ENCODE measurements around the gene EPC1. TPM values are rescaled to one million over a fixed set of nuclear protein-coding genes. Genes with fewer than 3 reads are reported as not detected.

The EPC1 gene
- total RNA-seq, 4 donors from 2014 or later, result 40.3 to 148 (median 62.2) TPM

GRCh38 chr10:32341596-32341995, 5.4 kb downstream of the EPC1 start:
- Histone ChIP-seq H3K27me3 (no peaks in the 10 kb centered on the region), H3K4me3 (no peak overlapping the region), H3K4me1 (peaks cover 46 to 89% (median 53%) of the 10 kb centered on the region in 4 donors), H3K9me3 (no peaks in the 10 kb centered on the region), H3K36me3 (no peaks in the 10 kb centered on the region), H3K27ac (no peak overlapping the region)
- in situ Hi-C loops (cut with MboI; ENCODE audit: low pct_ligation_motif_present in 1 of 4, low pct_unique_long_range_greater_than_20kb in 1 of 4, low sequenced_read_pairs in 3 of 4), result loop anchor here in 3 of 4 donors (5.0 to 10.0 kb wide), 3 partner anchors 84 to 287 kb away; partner anchors contain the start of gene KIF5B (in 1 of the 3)
- no peak for DNase-seq
- 80 to 84% methylated on average over 1 of the region's 1 CpG for WGBS, 2 donors (ENCODE audit: low coverage in 1 of 2)
- intact Hi-C loops (cut with DNase I; ENCODE audit: low total_unique reads), result loop anchor here (10.0 kb wide), 1 partner anchor 287 kb away; the partner anchor contains the start of gene KIF5B
- TF ChIP-seq POLR2AphosphoS5 (IDR thresholded peaks at IDR 0.05) (no peak), EP300 (IDR thresholded peaks at IDR 0.05; ENCODE audit: low read depth) (no peak), POLR2A (IDR thresholded peaks at IDR 0.05) (no peak), CTCF (IDR thresholded peaks at IDR 0.05) (no peak)

DNA sequence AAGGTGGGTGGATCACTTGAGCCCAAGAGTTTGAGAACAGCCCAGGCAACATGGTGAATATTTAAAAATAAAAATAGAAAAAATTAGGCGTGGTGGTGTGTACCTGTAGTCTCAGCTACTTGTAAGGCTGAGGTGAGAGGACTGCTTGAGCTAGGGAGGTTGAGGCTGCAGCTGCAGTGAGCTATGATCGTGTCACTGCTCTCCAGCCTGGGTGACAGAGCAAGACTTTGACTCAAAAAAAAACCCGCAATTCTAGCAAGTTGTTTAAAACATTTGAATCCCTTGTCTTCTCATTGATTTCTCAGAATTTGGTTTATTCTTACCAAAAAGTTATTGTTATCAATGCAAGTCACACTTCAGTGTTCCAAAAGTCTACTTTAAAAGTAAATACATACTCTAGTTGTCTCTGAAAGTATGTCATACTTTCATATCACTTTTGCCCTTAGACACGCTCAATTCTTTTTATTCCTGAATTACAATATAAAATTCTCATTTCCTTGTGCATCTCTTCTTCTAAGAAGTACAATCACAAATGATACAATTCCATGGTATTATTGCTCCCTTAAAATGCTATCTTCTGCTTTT, 6.3 kb downstream of the EPC1 start:
- Histone ChIP-seq H3K36me3 (no peaks in the 10 kb centered on the region), H3K27me3 (no peaks in the 10 kb centered on the region), H3K4me1 (peaks cover 50 to 96% (median 56%) of the 10 kb centered on the region in 4 donors), H3K9me3 (no peaks in the 10 kb centered on the region), H3K4me3 (no peak overlapping the region), H3K27ac (no peak overlapping the region)
- DNase-seq, result no peak
- TF ChIP-seq POLR2AphosphoS5 (IDR thresholded peaks at IDR 0.05) (no peak), CTCF (IDR thresholded peaks at IDR 0.05) (no peak), POLR2A (IDR thresholded peaks at IDR 0.05) (no peak), EP300 (IDR thresholded peaks at IDR 0.05; ENCODE audit: low read depth) (no peak)
- in situ Hi-C loops (cut with MboI; ENCODE audit: low pct_ligation_motif_present in 1 of 4, low pct_unique_long_range_greater_than_20kb in 1 of 4, low sequenced_read_pairs in 3 of 4) (loop anchor here in 3 of 4 donors (5.0 to 10.0 kb wide), 3 partner anchors 83 to 286 kb away; partner anchors contain the start of gene KIF5B (in 1 of the 3)), intact Hi-C loops (cut with DNase I; ENCODE audit: low total_unique reads) (loop anchor here (10.0 kb wide), 1 partner anchor 286 kb away; the partner anchor contains the start of gene KIF5B)
- 44 to 50% methylated on average over 4 of the region's 4 CpGs for WGBS, 2 donors (ENCODE audit: low coverage in 1 of 2)

- DNase-seq, result no peak
- Histone ChIP-seq H3K4me1 (peaks cover 55 to 97% (median 56%) of the 10 kb centered on the region in 4 donors), H3K36me3 (no peaks in the 10 kb centered on the region), H3K27me3 (no peaks in the 10 kb centered on the region), H3K9me3 (no peaks in the 10 kb centered on the region), H3K27ac (no peak overlapping the region), H3K4me3 (no peak overlapping the region)
- intact Hi-C loops (cut with DNase I; ENCODE audit: low total_unique reads) (no loop called here), in situ Hi-C loops (cut with MboI; ENCODE audit: low pct_ligation_motif_present in 1 of 4, low pct_unique_long_range_greater_than_20kb in 1 of 4, low sequenced_read_pairs in 3 of 4) (no loop called here)
- WGBS, 2 donors (ENCODE audit: low coverage in 1 of 2), result 91% methylated on average over 3 of the region's 3 CpGs; no CpG with 5 or more reads in 1 of the 2 donors
- TF ChIP-seq POLR2AphosphoS5 (IDR thresholded peaks at IDR 0.05), result no peak
- no peak for TF ChIP-seq POLR2A (IDR thresholded peaks at IDR 0.05)
- TF ChIP-seq EP300 (IDR thresholded peaks at IDR 0.05; ENCODE audit: low read depth), result no peak
- TF ChIP-seq CTCF (IDR thresholded peaks at IDR 0.05), result no peak
Measured at GRCh38 chr10:32338262-32338661, 8.7 kb downstream of the EPC1 start.

DNA sequence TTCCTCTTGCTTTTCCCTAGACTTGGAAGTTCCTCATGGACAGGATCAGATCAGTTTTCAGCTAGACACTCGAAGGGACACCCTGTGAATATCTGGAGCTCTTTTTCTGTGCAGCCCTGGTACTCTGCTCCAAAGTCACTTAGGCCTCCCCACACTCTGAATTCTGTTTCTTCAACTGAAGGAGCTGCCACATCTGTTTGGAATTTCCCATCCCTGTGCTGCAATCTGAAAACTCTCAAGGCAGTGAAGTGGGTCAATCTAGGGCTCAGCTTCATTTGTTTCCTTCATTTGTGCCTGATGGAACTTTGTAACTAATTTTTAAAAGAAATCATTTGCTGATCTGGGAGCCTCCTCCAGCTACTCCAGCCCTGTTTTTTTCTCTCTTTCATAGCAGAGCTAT, 9.6 kb downstream of the EPC1 start:
- H3K36me3 ChIP-seq, result no peaks in the 10 kb centered on the region
- 96% methylated on average over 1 of the region's 1 CpG; no CpG with 5 or more reads in 1 of the 2 donors for WGBS, 2 donors (ENCODE audit: low coverage in 1 of 2)
- no peak overlapping the region for H3K4me3 ChIP-seq
- H3K27ac ChIP-seq, result no peak overlapping the region
- TF ChIP-seq POLR2AphosphoS5 (IDR thresholded peaks at IDR 0.05) (no peak), CTCF (IDR thresholded peaks at IDR 0.05) (no peak), POLR2A (IDR thresholded peaks at IDR 0.05) (no peak), EP300 (IDR thresholded peaks at IDR 0.05; ENCODE audit: low read depth) (no peak)
- no peaks in the 10 kb centered on the region for H3K9me3 ChIP-seq
- intact Hi-C loops (cut with DNase I; ENCODE audit: low total_unique reads), result no loop called here
- H3K4me1 ChIP-seq, result peaks cover 58 to 97% (median 61%) of the 10 kb centered on the region in 4 donors
- DNase-seq, result no peak
- in situ Hi-C loops (cut with MboI; ENCODE audit: low pct_ligation_motif_present in 1 of 4, low pct_unique_long_range_greater_than_20kb in 1 of 4, low sequenced_read_pairs in 3 of 4), result no loop called here
- no peaks in the 10 kb centered on the region for H3K27me3 ChIP-seq
